ENCODE measurements around the gene ST3GAL3. TPM values are rescaled to one million over a fixed set of nuclear protein-coding genes. Genes with fewer than 3 reads are reported as not detected.

The ST3GAL3 gene
- total and polyA plus RNA-seq, 11 donors, result 14.4 to 31.7 (median 26.3) TPM

- intact Hi-C loops (cut with DNase I), result loop anchor here in 1 of 10 donors (5.0 kb wide), 1 partner anchor 93 kb away; the partner anchor contains the start of gene ARTN
- DNase-seq, result no peak
- Histone ChIP-seq H3K36me3 (peaks cover 0 to 43% (median 14%) of the 10 kb centered on the region in 9 donors), H3K9me3 (peaks cover 0 to 16% (median 0%) of the 10 kb centered on the region in 12 donors), H3K4me1 (peaks cover 0 to 33% (median 21%) of the 10 kb centered on the region in 12 donors), H3K27me3 (no peaks in the 10 kb centered on the region), H3K27ac (no peak overlapping the region), H3K4me3 (no peak overlapping the region)
- WGBS, 4 donors, result 86 to 95% (median 94%) methylated on average over 5 of the region's 5 CpGs
- TF ChIP-seq, protein P1, sequence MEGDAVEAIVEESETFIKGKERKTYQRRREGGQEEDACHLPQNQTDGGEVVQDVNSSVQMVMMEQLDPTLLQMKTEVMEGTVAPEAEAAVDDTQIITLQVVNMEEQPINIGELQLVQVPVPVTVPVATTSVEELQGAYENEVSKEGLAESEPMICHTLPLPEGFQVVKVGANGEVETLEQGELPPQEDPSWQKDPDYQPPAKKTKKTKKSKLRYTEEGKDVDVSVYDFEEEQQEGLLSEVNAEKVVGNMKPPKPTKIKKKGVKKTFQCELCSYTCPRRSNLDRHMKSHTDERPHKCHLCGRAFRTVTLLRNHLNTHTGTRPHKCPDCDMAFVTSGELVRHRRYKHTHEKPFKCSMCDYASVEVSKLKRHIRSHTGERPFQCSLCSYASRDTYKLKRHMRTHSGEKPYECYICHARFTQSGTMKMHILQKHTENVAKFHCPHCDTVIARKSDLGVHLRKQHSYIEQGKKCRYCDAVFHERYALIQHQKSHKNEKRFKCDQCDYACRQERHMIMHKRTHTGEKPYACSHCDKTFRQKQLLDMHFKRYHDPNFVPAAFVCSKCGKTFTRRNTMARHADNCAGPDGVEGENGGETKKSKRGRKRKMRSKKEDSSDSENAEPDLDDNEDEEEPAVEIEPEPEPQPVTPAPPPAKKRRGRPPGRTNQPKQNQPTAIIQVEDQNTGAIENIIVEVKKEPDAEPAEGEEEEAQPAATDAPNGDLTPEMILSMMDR (IDR thresholded peaks at IDR 0.05), result no peak
- no peak for TF ChIP-seq POLR2A (IDR thresholded peaks at IDR 0.05)
- no peak for ATAC-seq
Measured at GRCh38 chr1:43839056-43839455, 131.7 kb downstream of the ST3GAL3 start.

DNA sequence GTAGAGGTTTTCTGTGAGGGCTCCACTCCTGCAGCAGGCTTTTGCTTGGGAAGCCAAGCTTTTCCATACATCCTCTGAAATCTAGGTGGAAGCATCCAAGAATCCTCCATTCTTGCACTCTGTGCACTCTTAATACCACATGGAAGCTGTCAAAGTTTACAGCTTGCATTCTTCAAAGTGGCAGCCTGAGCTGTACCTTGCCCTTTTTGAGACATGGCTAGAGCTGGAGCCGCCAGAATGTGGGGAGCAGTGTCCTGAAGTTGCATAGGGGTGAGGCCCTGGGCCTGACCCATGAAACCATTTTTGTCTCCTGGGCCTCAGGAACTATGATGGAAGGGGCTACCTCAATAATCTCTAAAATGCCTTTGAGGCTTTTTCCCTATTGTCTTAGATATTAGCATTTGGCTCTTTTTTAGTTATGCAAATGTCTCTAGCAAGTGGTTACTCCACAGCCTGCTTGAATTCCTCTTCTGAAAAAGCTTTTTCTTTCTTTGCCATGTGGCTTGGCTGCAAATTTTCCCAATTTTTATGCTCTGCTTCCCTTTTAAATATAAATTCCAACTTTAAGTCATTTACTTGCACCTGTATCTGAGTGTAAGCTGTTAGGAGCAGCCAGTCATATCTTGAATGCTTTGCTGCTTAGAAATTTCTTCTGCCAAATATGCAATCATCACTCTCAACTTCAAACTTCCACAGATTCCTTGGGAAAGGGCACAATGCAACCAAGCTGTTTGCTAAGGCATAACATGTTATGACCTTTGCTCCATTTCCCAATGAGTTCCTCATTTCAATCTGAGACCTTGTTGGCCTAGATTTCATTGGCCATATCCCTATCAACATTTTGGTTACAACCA is 134.2 kb downstream of the ST3GAL3 start:
- H3K27me3 ChIP-seq, result no peaks in the 10 kb centered on the region
- intact Hi-C loops (cut with DNase I), result no loop called here
- 92 to 100% (median 96%) methylated on average over 1 of the region's 1 CpG for WGBS, 4 donors

DNA sequence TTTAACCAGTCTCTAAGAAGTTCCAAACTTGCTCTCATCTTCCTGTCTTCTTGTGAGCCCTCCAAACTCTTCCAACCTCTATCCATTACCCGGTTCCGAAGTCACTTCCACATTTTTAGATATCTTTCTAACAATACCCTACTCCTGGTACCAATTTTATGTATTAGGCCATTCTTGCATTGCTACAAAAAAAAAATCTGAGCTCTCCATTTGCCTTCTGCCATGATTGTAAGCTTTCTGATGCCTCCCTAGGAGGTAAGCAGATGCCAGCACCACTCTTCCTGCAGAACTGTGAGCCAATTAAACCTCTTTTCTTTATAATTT is 134.8 kb downstream of the ST3GAL3 start:
- DNase-seq (no peak), ATAC-seq (no peak)
- peaks cover 0 to 16% (median 0%) of the 10 kb centered on the region in 12 donors for H3K9me3 ChIP-seq
- intact Hi-C loops (cut with DNase I), result no loop called here
- WGBS, 4 donors, result 96 to 100% (median 99%) methylated on average over 2 of the region's 2 CpGs
- TF ChIP-seq, protein P1 (IDR thresholded peaks at IDR 0.05), result no peak
- TF ChIP-seq POLR2A (IDR thresholded peaks at IDR 0.05), result no peak
- peaks cover 0 to 43% (median 15%) of the 10 kb centered on the region in 9 donors for H3K36me3 ChIP-seq
- H3K4me1 ChIP-seq, result peaks cover 0 to 5% (median 0%) of the 10 kb centered on the region in 12 donors
- no peak overlapping the region for H3K4me3 ChIP-seq
- H3K27me3 ChIP-seq, result no peaks in the 10 kb centered on the region
- no peak overlapping the region for H3K27ac ChIP-seq

More for the DNA sequence above, 134.2 kb downstream of the ST3GAL3 start:
- Histone ChIP-seq H3K4me1 (peaks cover 0 to 10% (median 3%) of the 10 kb centered on the region in 12 donors), H3K27ac (no peak overlapping the region), H3K36me3 (peaks cover 0 to 43% (median 15%) of the 10 kb centered on the region in 9 donors), H3K9me3 (peaks cover 0 to 16% (median 0%) of the 10 kb centered on the region in 12 donors), H3K4me3 (no peak overlapping the region)
- DNase-seq (no peak), ATAC-seq (no peak)
- TF ChIP-seq, protein P1 (IDR thresholded peaks at IDR 0.05), result no peak
- no peak for TF ChIP-seq POLR2A (IDR thresholded peaks at IDR 0.05)

DNA sequence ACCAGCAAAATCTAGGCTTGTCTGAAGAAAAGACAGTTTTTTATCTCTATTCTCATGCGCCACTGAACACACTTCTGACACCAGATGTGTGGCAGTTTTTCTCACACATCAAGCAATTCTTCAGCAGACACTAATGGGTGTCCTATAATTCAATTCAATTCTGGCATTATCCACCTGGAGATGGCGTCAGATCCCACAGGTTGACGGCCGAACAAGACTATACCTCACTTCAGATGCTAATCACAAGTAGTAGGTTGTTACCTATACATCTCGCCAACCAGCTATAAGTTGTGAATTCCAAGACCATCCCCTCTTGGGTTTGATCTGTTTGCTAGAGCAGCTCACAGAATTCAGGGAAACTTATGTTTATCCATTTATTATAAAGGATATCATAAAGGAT is 136.3 kb downstream of the ST3GAL3 start:
- peaks cover 0 to 38% (median 11%) of the 10 kb centered on the region in 9 donors for H3K36me3 ChIP-seq
- intact Hi-C loops (cut with DNase I), result no loop called here

More for the DNA sequence above, 136.3 kb downstream of the ST3GAL3 start:
- 92 to 96% (median 94%) methylated on average over 5 of the region's 5 CpGs for WGBS, 4 donors
- peaks cover 0 to 16% (median 0%) of the 10 kb centered on the region in 12 donors for H3K9me3 ChIP-seq
- H3K27ac ChIP-seq, result no peak overlapping the region
- TF ChIP-seq, protein P1 (IDR thresholded peaks at IDR 0.05), result no peak
- no peak for TF ChIP-seq POLR2A (IDR thresholded peaks at IDR 0.05)
- DNase-seq (no peak), ATAC-seq (no peak)
- H3K27me3 ChIP-seq, result no peaks in the 10 kb centered on the region
- peaks cover 0 to 9% (median 0%) of the 10 kb centered on the region in 12 donors for H3K4me1 ChIP-seq
- no peak overlapping the region for H3K4me3 ChIP-seq
